Measurements from ENCODE around the gene DPP10. TPM values are rescaled to one million over a fixed set of nuclear protein-coding genes. Genes with fewer than 3 reads are reported as not detected.

The DPP10 gene
- total RNA-seq, 1 donor from 2014 or later = 2.1 TPM

DNA sequence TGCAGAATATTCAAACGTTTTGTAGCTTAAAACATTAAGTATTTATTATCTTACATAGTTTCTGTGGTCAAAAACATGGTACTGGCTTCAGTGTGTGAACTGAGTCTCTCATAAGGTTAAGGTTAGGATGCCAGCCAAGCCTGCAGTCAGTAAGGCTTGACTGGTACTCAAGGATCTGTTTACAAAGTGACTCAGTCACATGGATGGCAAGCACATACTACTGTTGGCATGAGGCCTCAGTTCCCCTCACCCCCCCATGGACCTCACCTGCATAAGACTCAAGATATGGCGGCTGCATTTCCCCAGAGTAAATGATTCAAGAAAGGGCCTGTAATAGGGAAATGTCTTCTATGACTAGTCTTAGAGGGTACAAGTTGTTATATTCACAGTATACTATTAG lies 1167.5 kb downstream of the DPP10 start:
- TF ChIP-seq, protein P1, sequence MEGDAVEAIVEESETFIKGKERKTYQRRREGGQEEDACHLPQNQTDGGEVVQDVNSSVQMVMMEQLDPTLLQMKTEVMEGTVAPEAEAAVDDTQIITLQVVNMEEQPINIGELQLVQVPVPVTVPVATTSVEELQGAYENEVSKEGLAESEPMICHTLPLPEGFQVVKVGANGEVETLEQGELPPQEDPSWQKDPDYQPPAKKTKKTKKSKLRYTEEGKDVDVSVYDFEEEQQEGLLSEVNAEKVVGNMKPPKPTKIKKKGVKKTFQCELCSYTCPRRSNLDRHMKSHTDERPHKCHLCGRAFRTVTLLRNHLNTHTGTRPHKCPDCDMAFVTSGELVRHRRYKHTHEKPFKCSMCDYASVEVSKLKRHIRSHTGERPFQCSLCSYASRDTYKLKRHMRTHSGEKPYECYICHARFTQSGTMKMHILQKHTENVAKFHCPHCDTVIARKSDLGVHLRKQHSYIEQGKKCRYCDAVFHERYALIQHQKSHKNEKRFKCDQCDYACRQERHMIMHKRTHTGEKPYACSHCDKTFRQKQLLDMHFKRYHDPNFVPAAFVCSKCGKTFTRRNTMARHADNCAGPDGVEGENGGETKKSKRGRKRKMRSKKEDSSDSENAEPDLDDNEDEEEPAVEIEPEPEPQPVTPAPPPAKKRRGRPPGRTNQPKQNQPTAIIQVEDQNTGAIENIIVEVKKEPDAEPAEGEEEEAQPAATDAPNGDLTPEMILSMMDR (conservative IDR thresholded peaks at IDR 0.05) = no peak
- Mint-ChIP-seq H3K4me1 (no peaks in the 10 kb centered on the region), H3K36me3 (ENCODE audit: low read depth) (no peaks in the 10 kb centered on the region), H3K4me3 (no peak overlapping the region), H3K9me3 (no peaks in the 10 kb centered on the region), H3K27me3 (ENCODE audit: low read depth) (no peaks in the 10 kb centered on the region), H3K27ac (ENCODE audit: unreplicated experiment) (no peak overlapping the region)
- DNase-seq (ENCODE audit: low read depth, low spot score) = no peak

DNA sequence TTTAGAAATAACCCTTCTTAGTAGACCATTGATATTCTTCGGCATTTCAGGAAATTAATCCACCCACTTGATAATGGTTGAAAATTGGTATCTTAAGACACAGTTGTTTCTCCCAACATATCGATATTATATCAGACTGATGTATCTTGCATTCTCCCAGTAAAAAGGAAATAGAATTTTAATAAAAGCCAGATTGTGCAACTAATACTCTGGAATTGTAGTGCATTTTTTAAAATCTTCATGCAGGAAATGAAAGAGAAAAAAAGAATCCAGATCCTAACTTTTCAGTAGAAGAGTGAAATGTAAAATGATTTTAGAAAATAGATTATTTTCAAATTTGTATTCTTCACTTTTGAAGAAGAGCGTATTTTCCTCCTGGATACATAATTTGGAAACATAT lies 1168.4 kb downstream of the DPP10 start:
- Mint-ChIP-seq H3K4me1 (no peaks in the 10 kb centered on the region), H3K27ac (ENCODE audit: unreplicated experiment) (no peak overlapping the region), H3K27me3 (ENCODE audit: low read depth) (no peaks in the 10 kb centered on the region), H3K4me3 (no peak overlapping the region), H3K9me3 (no peaks in the 10 kb centered on the region), H3K36me3 (ENCODE audit: low read depth) (no peaks in the 10 kb centered on the region)
- DNase-seq (ENCODE audit: low read depth, low spot score) = no peak
- TF ChIP-seq, protein P1 (conservative IDR thresholded peaks at IDR 0.05) = no peak

GRCh38 chr2:115624332-115624731 lies 1181.9 kb downstream of the DPP10 start:
- Mint-ChIP-seq H3K36me3 (ENCODE audit: low read depth) (no peaks in the 10 kb centered on the region), H3K27ac (ENCODE audit: unreplicated experiment) (no peak overlapping the region), H3K4me3 (no peak overlapping the region), H3K9me3 (no peaks in the 10 kb centered on the region), H3K4me1 (peaks cover 5% of the 10 kb centered on the region), H3K27me3 (ENCODE audit: low read depth) (no peaks in the 10 kb centered on the region)
- TF ChIP-seq, protein P1 (conservative IDR thresholded peaks at IDR 0.05) = no peak
- DNase-seq (ENCODE audit: low read depth, low spot score) = no peak

DNA sequence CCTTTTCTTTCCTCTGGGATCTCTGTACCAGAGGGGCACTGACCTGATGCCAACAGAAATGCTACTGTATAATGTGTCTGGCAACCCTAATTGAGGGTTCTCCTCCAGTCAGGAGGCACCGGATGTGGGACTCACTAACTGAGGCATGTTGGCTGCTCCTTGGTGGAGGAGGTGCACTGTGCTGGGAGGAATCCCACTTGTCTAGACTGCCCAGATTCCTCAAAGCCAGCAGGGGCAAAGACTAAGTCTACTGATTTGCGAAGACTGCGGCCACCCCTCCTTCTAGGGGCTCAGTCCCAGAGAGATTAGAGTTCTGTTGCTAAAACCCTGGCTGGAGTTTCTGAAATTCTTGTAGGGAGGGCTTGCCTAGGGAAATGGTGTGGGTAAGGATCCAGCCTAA lies 1192.1 kb downstream of the DPP10 start:
- H3K27me3 Mint-ChIP-seq (ENCODE audit: low read depth) = no peaks in the 10 kb centered on the region
- no peak for DNase-seq (ENCODE audit: low read depth, low spot score)
- H3K4me3 Mint-ChIP-seq = no peak overlapping the region
- TF ChIP-seq, protein P1 (conservative IDR thresholded peaks at IDR 0.05) = no peak
- H3K9me3 Mint-ChIP-seq = peaks cover 6% of the 10 kb centered on the region
- no peaks in the 10 kb centered on the region for H3K4me1 Mint-ChIP-seq
- H3K36me3 Mint-ChIP-seq (ENCODE audit: low read depth) = no peaks in the 10 kb centered on the region
- no peak overlapping the region for H3K27ac Mint-ChIP-seq (ENCODE audit: unreplicated experiment)

DNA sequence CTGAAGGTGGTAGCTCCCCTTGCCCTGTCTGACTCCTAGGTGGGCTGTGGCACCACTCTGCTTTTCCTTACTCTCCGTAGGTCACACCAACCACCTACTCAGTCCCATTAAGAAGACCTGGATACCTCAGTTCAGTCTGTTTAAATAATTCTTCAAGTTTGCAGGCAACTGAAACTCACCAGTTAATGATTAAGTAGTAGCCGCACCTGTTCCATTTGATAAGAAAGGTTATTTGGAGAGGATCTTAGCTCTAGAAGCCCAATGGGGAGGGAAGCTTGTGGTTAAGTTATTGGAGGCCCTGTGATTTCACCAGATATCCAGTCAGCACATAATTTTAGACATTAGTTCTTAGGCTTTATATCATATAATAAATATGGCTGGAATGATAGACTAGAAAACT lies 1193.0 kb downstream of the DPP10 start:
- Mint-ChIP-seq H3K27me3 (ENCODE audit: low read depth) (no peaks in the 10 kb centered on the region), H3K9me3 (peaks cover 3% of the 10 kb centered on the region), H3K4me3 (no peak overlapping the region), H3K27ac (ENCODE audit: unreplicated experiment) (no peak overlapping the region), H3K4me1 (no peaks in the 10 kb centered on the region), H3K36me3 (ENCODE audit: low read depth) (no peaks in the 10 kb centered on the region)
- TF ChIP-seq, protein P1 (conservative IDR thresholded peaks at IDR 0.05) = no peak
- DNase-seq (ENCODE audit: low read depth, low spot score) = no peak

- no peak for DNase-seq (ENCODE audit: low read depth, low spot score)
- TF ChIP-seq, protein P1 (conservative IDR thresholded peaks at IDR 0.05) = no peak
- no peak overlapping the region for H3K4me3 Mint-ChIP-seq
- H3K27me3 Mint-ChIP-seq (ENCODE audit: low read depth) = no peaks in the 10 kb centered on the region
- no peaks in the 10 kb centered on the region for H3K36me3 Mint-ChIP-seq (ENCODE audit: low read depth)
- peaks cover 3% of the 10 kb centered on the region for H3K9me3 Mint-ChIP-seq
- no peaks in the 10 kb centered on the region for H3K4me1 Mint-ChIP-seq
- no peak overlapping the region for H3K27ac Mint-ChIP-seq (ENCODE audit: unreplicated experiment)
Observed at GRCh38 chr2:115649731-115650130, 1207.3 kb downstream of the DPP10 start.
